K562 (cell line): ENCODE data around the gene IL17RA. TPM values are rescaled to one million over a fixed set of nuclear protein-coding genes. Genes with fewer than 3 reads are reported as not detected.

Experiments
- ATAC-seq: fragments of 200-7000 bp; cut with Tn5 transposase; 3 replicates; pipeline ENCODE4 v1.9.1; 2020; ENCODE audit warnings: moderate library complexity
- BruUV-seq: library from RNA; stranded (reverse); fragments of 400-500 nt; replicated peaks from 2 replicates; lab custom pipeline; 2021; lab: Mats Ljungman, UMichigan
- CTCF ChIA-PET: fragments of 300-600 bp; formaldehyde crosslinking; extraction: SDS; loops from one replicate; lab custom pipeline; 2021; ENCODE audit warnings: low intra/inter-chr PET ratio; lab: Yijun Ruan, JAX
- POLR2A ChIA-PET: fragments of 300-600, 350-650 bp; sonication (Branson Sonifier 250); formaldehyde crosslinking; extraction: SDS; loops from one replicate; lab custom pipeline; 2021; ENCODE audit warnings: antibody characterized with exemption, inconsistent platforms; lab: Yijun Ruan, JAX
- DNase-seq, 4 experiments: peaks; one replicate each; pipeline versions ENCODE4 v3.0.0 to v3.0.0-alpha.2; 2011 to 2018; ENCODE audit warnings: low spot score in 3 of 4, mixed read lengths in 3 of 4; ENCODE audit errors: extremely low read depth in 1 of 4
- FAIRE-seq: peaks from 2 replicates; lab custom pipeline; 2011; peaks lifted over from hg19 to GRCh38; lab: Jason Lieb, UNC
- H2AFZ ChIP-seq: 2 replicates; pipeline ENCODE4 v1.6.0; 2011; ENCODE audit warnings: low read depth, low read length, control low read depth, inconsistent platforms
- H3K27ac ChIP-seq: fragments of 200-600 bp; 3 replicates; pipeline ENCODE4 v1.8.0; 2011; ENCODE audit warnings: low read depth, mild to moderate bottlenecking, control low read depth, inconsistent platforms, low read length, moderate library complexity, mixed read lengths; ENCODE audit errors: extremely low read depth
- H3K27me3 ChIP-seq, 2 experiments: fragments of 300-600 bp in 1 of 2; 2 replicates in 1 of 2; 3 replicates in 1 of 2; pipeline versions ENCODE4 v1.6.0 to v1.8.0; 2011; ENCODE audit warnings: inconsistent platforms in 2 of 2, low read length in 2 of 2, mild to moderate bottlenecking in 1 of 2, mixed read lengths in 1 of 2, moderate library complexity in 1 of 2; ENCODE audit not compliant: control insufficient read depth in 2 of 2, insufficient read depth in 2 of 2
- H3K36me3 ChIP-seq: fragments of 300-600 bp; 3 replicates; pipeline ENCODE4 v1.8.0; 2011; ENCODE audit warnings: mild to moderate bottlenecking, low read length, inconsistent platforms; ENCODE audit not compliant: control insufficient read depth, insufficient read depth
- H3K4me1 ChIP-seq, 2 experiments: fragments of 200-600 bp in 1 of 2; replicated peaks in 1 of 2; 2 replicates in 1 of 2; 3 replicates in 1 of 2; pipeline versions ENCODE4 v1.5.1 to v1.8.0; 2011; ENCODE audit warnings: inconsistent platforms in 2 of 2, low read length in 2 of 2, mild to moderate bottlenecking in 1 of 2, mixed read lengths in 1 of 2, moderate library complexity in 1 of 2; ENCODE audit not compliant: control insufficient read depth in 2 of 2, insufficient read depth in 2 of 2
- H3K4me2 ChIP-seq: 2 replicates; pipeline ENCODE4 v1.6.1; 2011; ENCODE audit warnings: low read length, control low read depth, inconsistent platforms, mixed read lengths; ENCODE audit not compliant: insufficient read depth
- H3K4me3 ChIP-seq: fragments of 200-600 bp; sonication (generic), shearing (Covaris generic); 2 replicates; pipeline ENCODE4 v1.5.1; 2016; ENCODE audit warnings: control low read depth, inconsistent platforms
- H3K79me2 ChIP-seq: fragments of 200-600 bp; 3 replicates; pipeline ENCODE4 v1.8.0; 2011; ENCODE audit warnings: low read length, inconsistent platforms; ENCODE audit not compliant: control insufficient read depth, insufficient read depth
- H3K9ac ChIP-seq, 2 experiments: 2 replicates each; pipeline versions ENCODE4 v1.6.0 to v1.6.1; 2011; ENCODE audit warnings: low read depth in 2 of 2, low read length in 2 of 2, control low read depth in 1 of 2, inconsistent platforms in 1 of 2, mild to moderate bottlenecking in 1 of 2, mixed read lengths in 1 of 2; ENCODE audit not compliant: insufficient read depth in 1 of 2
- H3K9me1 ChIP-seq: one replicate; pipeline ENCODE4 v1.6.0; 2011; ENCODE audit warnings: inconsistent platforms, mild to moderate bottlenecking, low read length, moderate library complexity; ENCODE audit not compliant: control insufficient read depth, insufficient read depth
- H3K9me3 ChIP-seq: replicated peaks from 2 replicates; pipeline ENCODE4 v1.5.1; 2011; ENCODE audit warnings: low read depth, low read length, inconsistent platforms; ENCODE audit not compliant: control insufficient read depth, insufficient read depth
- H4K20me1 ChIP-seq: replicated peaks from 2 replicates; pipeline ENCODE4 v1.6.1; 2011; ENCODE audit warnings: low read length, inconsistent platforms, mixed read lengths; ENCODE audit not compliant: control insufficient read depth, insufficient read depth
- FOXM1 ChIP-seq, 2 experiments: fragments of 450-650 bp in 1 of 2; sonication (generic) in 1 of 2; formaldehyde crosslinking in 1 of 2; IDR thresholded peaks; 2 replicates each; pipeline versions ENCODE4 v1.6.1 to v1.9.0; 2017 to 2022; ENCODE audit warnings: low read depth in 2 of 2, mild to moderate bottlenecking in 2 of 2, missing genetic modification reagents in 1 of 2, moderate library complexity in 1 of 2
- WGBS: fragments of 100-300 bp; shearing (Covaris generic); methylation state at CpG from one replicate; pipeline ENCODE4 v1.1.6; 2016; ENCODE audit warnings: low coverage, mixed read lengths; ENCODE audit not compliant: insufficient coverage; ENCODE audit errors: missing lambda C conversion rate; 5-methylcytosine and 5-hydroxymethylcytosine counted together
- in situ Hi-C: fragments of 300-500 bp; cut with MboI; formaldehyde crosslinking; loops from 4 replicates; pipeline ENCODE4 v1.15.0; 2018; ENCODE audit warnings: inconsistent platforms, mixed read lengths
- intact Hi-C: fragments of 100-400 bp; cut with micrococcal nuclease; formaldehyde crosslinking; loops from 2 replicates; pipeline ENCODE4 v1.14.2; 2022
- polyA plus RNA-seq, 8 experiments: library from polyadenylated mRNA; depleted of rRNA in 4 of 8; stranded (reverse) in 5 of 8; unstranded in 3 of 8; fragments of >200 nt; fragmentation: Nextera tagmentation in 2 of 8; fragmentation: Illumina TruSeq in 1 of 8; extraction: Ambion mirVana in 2 of 8; extraction: Trizol in 1 of 8; gene quantifications; 2 replicates each; pipeline versions ENCODE4 v1.2.1 to v1.2.3, GENCODE V29; 2011 to 2014; ENCODE audit warnings: inconsistent platforms in 1 of 8, missing spikeins in 1 of 8
- total RNA-seq, 7 experiments: library from RNA; depleted of rRNA in 6 of 7; stranded (reverse); fragments of >200 nt in 6 of 7; fragmentation: Illumina TruSeq in 2 of 7; extraction: Trizol in 2 of 7; gene quantifications; 2 replicates each; pipeline versions ENCODE4 v1.2.1 to v1.2.3, GENCODE V29; 2011 to 2021; ENCODE audit warnings: low replicate concordance in 1 of 7
- TF ChIP-seq, protein P1 (sequence below), 2 experiments: fragments of 450-650 bp in 1 of 2; sonication (generic) in 1 of 2; formaldehyde crosslinking; conservative IDR thresholded peaks; 2 replicates each; pipeline versions ENCODE4 v1.4.0 to v1.8.1; 2020 to 2022; ENCODE audit warnings: mild to moderate bottlenecking in 1 of 2, missing genetic modification reagents in 1 of 2

IL17RA gene
- total and polyA plus RNA-seq, 9 of the 15 experiments (the other 6 are each of a cell fraction or from before 2014, with no cell fraction given) = 0.17 to 11.8 (median 3.7) TPM

DNA sequence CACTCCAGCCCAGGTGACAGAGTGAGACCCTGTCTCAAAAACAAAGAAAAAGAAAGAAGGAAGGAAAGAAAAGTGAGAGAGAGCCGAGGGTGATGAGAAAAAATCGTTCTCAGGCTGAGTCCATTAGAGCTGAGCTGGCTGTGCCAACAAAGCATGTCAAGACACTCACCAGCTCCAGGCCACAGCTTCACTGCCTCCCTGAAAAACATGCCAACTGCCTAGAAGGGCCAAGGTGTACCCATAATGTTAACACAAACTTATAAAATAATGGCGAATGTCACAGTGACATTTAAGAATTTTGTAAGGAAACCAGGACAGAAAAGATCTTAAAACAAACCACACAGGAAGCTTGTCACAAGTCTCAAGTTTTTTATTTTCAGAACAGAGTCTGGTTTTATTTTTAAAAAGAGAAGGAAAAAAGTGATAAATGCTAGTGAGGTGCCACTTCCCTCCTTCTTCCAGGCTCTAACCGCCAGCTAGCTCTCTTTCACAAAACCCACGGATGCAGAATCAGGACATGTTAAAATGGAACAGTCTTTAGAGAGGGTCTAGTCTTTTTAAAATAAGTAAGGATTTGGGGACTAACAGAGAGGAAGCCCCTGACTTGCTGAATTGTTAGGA is 31.3 kb downstream of the IL17RA start:
- Histone ChIP-seq H3K79me2 (no peaks in the 10 kb centered on the region), H3K27ac (no peak overlapping the region), H3K4me3 (no peak overlapping the region), H4K20me1 (peaks cover 14% of the 10 kb centered on the region), H3K4me2 (no peak overlapping the region), H3K4me1 (peaks cover 0 to 19% of the 10 kb centered on the region in 2 experiments; a peak in 2 of 5 replicates), H2AFZ (no peak overlapping the region), H3K27me3 (peaks cover 25 to 66% of the 10 kb centered on the region in 2 experiments), H3K9ac (no peak overlapping the region), H3K9me1 (no peaks in the 10 kb centered on the region), H3K9me3 (no peaks in the 10 kb centered on the region), H3K36me3 (no peaks in the 10 kb centered on the region)
- POLR2A ChIA-PET = no interaction called here
- FAIRE-seq (no peak), ATAC-seq (no peak), DNase-seq (no peak)
- CTCF ChIA-PET = no interaction called here
- TF ChIP-seq, protein P1, sequence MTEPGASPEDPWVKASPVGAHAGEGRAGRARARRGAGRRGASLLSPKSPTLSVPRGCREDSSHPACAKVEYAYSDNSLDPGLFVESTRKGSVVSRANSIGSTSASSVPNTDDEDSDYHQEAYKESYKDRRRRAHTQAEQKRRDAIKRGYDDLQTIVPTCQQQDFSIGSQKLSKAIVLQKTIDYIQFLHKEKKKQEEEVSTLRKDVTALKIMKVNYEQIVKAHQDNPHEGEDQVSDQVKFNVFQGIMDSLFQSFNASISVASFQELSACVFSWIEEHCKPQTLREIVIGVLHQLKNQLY (CRISPR knock-in tag; conservative IDR thresholded peaks at IDR 0.05) = no peak
- no peak for TF ChIP-seq FOXM1 (IDR thresholded peaks at IDR 0.05; ENCODE audit: low read depth)
- TF ChIP-seq FOXM1 (CRISPR knock-in tag; IDR thresholded peaks at IDR 0.05; ENCODE audit: low read depth) = no peak
- in situ Hi-C loops (no loop called here), intact Hi-C loops (loop anchor here (5.0 kb wide), 1 partner anchor 386 kb away; no protein-coding TSS in a partner anchor)
- 0% methylated on average over 5 of the region's 5 CpGs for WGBS
- BruUV-seq = no TSS peak
